ENCODE measurements around the gene MAGI1. TPM values are rescaled to one million over a fixed set of nuclear protein-coding genes. Genes with fewer than 3 reads are reported as not detected.

Gene MAGI1
- total RNA-seq, 1 experiment from 2014 or later: 58.2 TPM

GRCh38 chr3:65660000-65660598 is 378.6 kb downstream of the MAGI1 start:
- CTCF ChIA-PET: no interaction called here
- peaks cover 6% of the 10 kb centered on the region; the same call in 1 of the 2 replicates for H3K9me3 Mint-ChIP-seq
- ATAC-seq (no peak), DNase-seq (ENCODE audit: low spot score) (no peak)
- H3K4me1 Mint-ChIP-seq: peaks cover 47% of the 10 kb centered on the region
- no peak overlapping the region for H3K27ac Mint-ChIP-seq
- H3K36me3 Mint-ChIP-seq: no peaks in the 10 kb centered on the region; the same call in 1 of the 2 replicates
- POLR2A ChIA-PET: no interaction called here
- TF ChIP-seq ELF4 (CRISPR knock-in tag; IDR thresholded peaks at IDR 0.05; ENCODE audit: low read depth) (no peak), CBFB (CRISPR knock-in tag; IDR thresholded peaks at IDR 0.05; ENCODE audit: low read depth) (no peak), USF2 (CRISPR knock-in tag; IDR thresholded peaks at IDR 0.05) (no peak), ZBTB43 (CRISPR knock-in tag; IDR thresholded peaks at IDR 0.05) (no peak), PREB (CRISPR knock-in tag; IDR thresholded peaks at IDR 0.05; ENCODE audit: borderline replicate concordance) (no peak)
- no peaks in the 10 kb centered on the region for H3K27me3 Mint-ChIP-seq (ENCODE audit: low read depth)
- H3K4me3 Mint-ChIP-seq: no peak overlapping the region

- no peak overlapping the region for H3K4me3 Mint-ChIP-seq
- peaks cover 42% of the 10 kb centered on the region for H3K4me1 Mint-ChIP-seq
- no peaks in the 10 kb centered on the region; the same call in 1 of the 2 replicates for H3K36me3 Mint-ChIP-seq
- H3K9me3 Mint-ChIP-seq: peaks cover 6% of the 10 kb centered on the region; the same call in 1 of the 2 replicates
- POLR2A ChIA-PET: no interaction called here
- CTCF ChIA-PET: interaction anchor here (0.9 kb wide), 1 partner anchor 220 kb away, joined by 4 read pairs; no protein-coding TSS in a partner anchor
- DNase-seq (ENCODE audit: low spot score): no peak
- no peaks in the 10 kb centered on the region for H3K27me3 Mint-ChIP-seq (ENCODE audit: low read depth)
- TF ChIP-seq PREB (CRISPR knock-in tag; IDR thresholded peaks at IDR 0.05; ENCODE audit: borderline replicate concordance) (no peak), GABPB1 (CRISPR knock-in tag; IDR thresholded peaks at IDR 0.05) (no peak), PRRX2 (CRISPR knock-in tag; IDR thresholded peaks at IDR 0.05) (no peak), E2F4 (CRISPR knock-in tag; IDR thresholded peaks at IDR 0.05; ENCODE audit: borderline replicate concordance, low read depth) (no peak), ZNF396 (CRISPR knock-in tag; IDR thresholded peaks at IDR 0.05; ENCODE audit: borderline replicate concordance) (no peak), SOX15 (CRISPR knock-in tag; IDR thresholded peaks at IDR 0.05) (no peak), NR3C1 (CRISPR knock-in tag; conservative IDR thresholded peaks at IDR 0.05; ENCODE audit: low read depth) (no peak)
- H3K27ac Mint-ChIP-seq: no peak overlapping the region
- no peak for ATAC-seq
Measured at GRCh38 chr3:65659396-65659795, 379.3 kb downstream of the MAGI1 start.

- ChIA-PET POLR2A (no interaction called here), CTCF (interaction anchor here (0.9 kb wide), 1 partner anchor 219 kb away, joined by 4 read pairs; no protein-coding TSS in a partner anchor)
- Mint-ChIP-seq H3K9me3 (peaks cover 6% of the 10 kb centered on the region; the same call in 1 of the 2 replicates), H3K27me3 (ENCODE audit: low read depth) (no peaks in the 10 kb centered on the region), H3K4me3 (no peak overlapping the region), H3K36me3 (no peaks in the 10 kb centered on the region; the same call in 1 of the 2 replicates), H3K27ac (no peak overlapping the region), H3K4me1 (peaks cover 45% of the 10 kb centered on the region)
- DNase-seq (ENCODE audit: low spot score): no peak
- ATAC-seq: peak; percentile 78
- TF ChIP-seq CBFB (CRISPR knock-in tag; IDR thresholded peaks at IDR 0.05; ENCODE audit: low read depth) (no peak), RELA (CRISPR knock-in tag; IDR thresholded peaks at IDR 0.05; ENCODE audit: borderline replicate concordance) (no peak), PRRX2 (CRISPR knock-in tag; IDR thresholded peaks at IDR 0.05) (no peak), IRF2 (CRISPR knock-in tag; IDR thresholded peaks at IDR 0.05; ENCODE audit: borderline replicate concordance, low read depth) (no peak), ZNF219 (CRISPR knock-in tag; IDR thresholded peaks at IDR 0.05; ENCODE audit: borderline replicate concordance) (no peak), GTF2I (CRISPR knock-in tag; conservative IDR thresholded peaks at IDR 0.05) (no peak), ATF6 (CRISPR knock-in tag; IDR thresholded peaks at IDR 0.05) (no peak), NFE2L1 (CRISPR knock-in tag; IDR thresholded peaks at IDR 0.05) (no peak), HMGXB4 (CRISPR knock-in tag; IDR thresholded peaks at IDR 0.05) (no peak), ZMAT4 (CRISPR knock-in tag; IDR thresholded peaks at IDR 0.05) (no peak), USF2 (CRISPR knock-in tag; IDR thresholded peaks at IDR 0.05) (no peak)
Measured at GRCh38 chr3:65658401-65658800, 380.3 kb downstream of the MAGI1 start.

Measured in WTC11 (cell line).